Upper lobe of right lung (tissue), 1 donor: ENCODE results near the gene DNAH5. TPM values are rescaled to one million over a fixed set of nuclear protein-coding genes. Genes with fewer than 3 reads are reported as not detected.

Source experiments
- ATAC-seq: fragments of 200-7000 bp; cut with Tn5 transposase; one replicate; pipeline ENCODE4 v1.9.1; 2020; ENCODE audit warnings: mild to moderate bottlenecking, moderate library complexity
- DNase-seq: peaks from one replicate; pipeline ENCODE4 v3.0.0-alpha.2; 2020
- H3K27ac ChIP-seq: fragments of 200-600 bp; one replicate; pipeline ENCODE4 v1.8.0; 2022
- H3K27me3 ChIP-seq: fragments of 200-600 bp; one replicate; pipeline ENCODE4 v1.8.0; 2022; ENCODE audit warnings: mild to moderate bottlenecking
- H3K36me3 ChIP-seq: fragments of 200-600 bp; one replicate; pipeline ENCODE4 v1.8.0; 2022
- H3K4me1 ChIP-seq: fragments of 200-600 bp; one replicate; pipeline ENCODE4 v1.8.0; 2022
- H3K4me3 ChIP-seq: fragments of 200-600 bp; one replicate; pipeline ENCODE4 v1.8.0; 2022; ENCODE audit warnings: mild to moderate bottlenecking
- H3K9me3 ChIP-seq: fragments of 200-600 bp; one replicate; pipeline ENCODE4 v1.8.0; 2022
- CTCF ChIP-seq: fragments of 200-600 bp; IDR thresholded peaks from one replicate; pipeline ENCODE4 v1.8.0; 2022; ENCODE audit warnings: antibody characterized with exemption
- intact Hi-C: fragments of 100-400 bp; cut with DNase I; formaldehyde crosslinking; loops from one replicate; pipeline ENCODE4 v1.11.0; 2022
- total RNA-seq: library from RNA; stranded (reverse); fragmentation: NEBNext Ultra II Directional; extraction: Animal tissue kit (Norgen Biotek cat#: 25700); gene quantifications from one replicate; pipeline ENCODE4 v1.2.1, GENCODE V29; 2021
- donor health status: DM: no; HTN: yes; CAD: no; lungs with severe emphysema.

The DNAH5 gene
- total RNA-seq, 1 donor from 2014 or later: 4.6 TPM

- no peak for DNase-seq
- no peak for ATAC-seq
- Histone ChIP-seq H3K27ac (no peak overlapping the region), H3K27me3 (no peaks in the 10 kb centered on the region), H3K4me3 (no peak overlapping the region), H3K4me1 (no peaks in the 10 kb centered on the region), H3K36me3 (no peaks in the 10 kb centered on the region), H3K9me3 (no peaks in the 10 kb centered on the region)
- TF ChIP-seq CTCF: no peak
- intact Hi-C loops: no loop called here
These were observed 11.4 kb upstream of the DNAH5 start for GRCh38 chr5:13955896-13956295.

GRCh38 chr5:13946111-13946510 is 1.6 kb upstream of the DNAH5 start:
- Histone ChIP-seq H3K9me3 (no peaks in the 10 kb centered on the region), H3K36me3 (no peaks in the 10 kb centered on the region), H3K4me1 (no peaks in the 10 kb centered on the region), H3K27ac (no peak overlapping the region), H3K4me3 (no peak overlapping the region), H3K27me3 (no peaks in the 10 kb centered on the region)
- DNase-seq: no peak
- no peak for ATAC-seq
- intact Hi-C loops: no loop called here
- no peak for TF ChIP-seq CTCF

- DNase-seq (no peak), ATAC-seq (no peak)
- Histone ChIP-seq H3K27me3 (no peaks in the 10 kb centered on the region), H3K4me3 (no peak overlapping the region), H3K4me1 (no peaks in the 10 kb centered on the region), H3K36me3 (no peaks in the 10 kb centered on the region), H3K27ac (no peak overlapping the region), H3K9me3 (no peaks in the 10 kb centered on the region)
- no peak for TF ChIP-seq CTCF
- intact Hi-C loops: no loop called here
These were observed 783 bp upstream of the DNAH5 start for GRCh38 chr5:13945271-13945670.

GRCh38 chr5:13943676-13944075 is 812 bp downstream of the DNAH5 start:
- no peak for TF ChIP-seq CTCF
- Histone ChIP-seq H3K27me3 (no peaks in the 10 kb centered on the region), H3K36me3 (no peaks in the 10 kb centered on the region), H3K9me3 (no peaks in the 10 kb centered on the region), H3K4me3 (no peak overlapping the region), H3K27ac (no peak overlapping the region), H3K4me1 (no peaks in the 10 kb centered on the region)
- ATAC-seq (no peak), DNase-seq (no peak)
- intact Hi-C loops: no loop called here

GRCh38 chr5:13941468-13941867 is 3.0 kb downstream of the DNAH5 start:
- Histone ChIP-seq H3K9me3 (no peaks in the 10 kb centered on the region), H3K36me3 (no peaks in the 10 kb centered on the region), H3K4me3 (no peak overlapping the region), H3K27me3 (no peaks in the 10 kb centered on the region), H3K4me1 (no peaks in the 10 kb centered on the region), H3K27ac (no peak overlapping the region)
- no peak for ATAC-seq
- intact Hi-C loops: no loop called here
- no peak for TF ChIP-seq CTCF
- no peak for DNase-seq

GRCh38 chr5:13939638-13940037 is 4.8 kb downstream of the DNAH5 start:
- ATAC-seq: no peak
- Histone ChIP-seq H3K9me3 (no peaks in the 10 kb centered on the region), H3K4me1 (no peaks in the 10 kb centered on the region), H3K4me3 (no peak overlapping the region), H3K36me3 (no peaks in the 10 kb centered on the region), H3K27ac (no peak overlapping the region), H3K27me3 (no peaks in the 10 kb centered on the region)
- no peak for DNase-seq
- intact Hi-C loops: no loop called here
- no peak for TF ChIP-seq CTCF
